AG09309 (cell line): Measurements from ENCODE around the gene KMT2E.
"Not testable (repeated sequence)": the region's sequence is repeated elsewhere in the genome, so short reads cannot be mapped to it uniquely, and the experiment has no call there.

Experiments used
- DNase-seq: peaks from one replicate; pipeline ENCODE4 v3.0.0-alpha.2; 2010; ENCODE audit warnings: low read depth
- H3K4me3 ChIP-seq: 2 replicates; pipeline ENCODE4 v1.5.1; 2011; ENCODE audit warnings: mild to moderate bottlenecking, low read depth, low read length, moderate library complexity; ENCODE audit not compliant: control insufficient read depth
- CTCF ChIP-seq: IDR thresholded peaks from 2 replicates; pipeline ENCODE4 v1.5.1; 2011; ENCODE audit warnings: mild to moderate bottlenecking, low read depth, low read length, inconsistent platforms; ENCODE audit not compliant: insufficient read depth, control insufficient read depth; ENCODE audit errors: missing control alignments

The KMT2E gene

GRCh38 chr7:105001652-105002184, 12.3 kb upstream of the KMT2E start:
- TF ChIP-seq CTCF = no peak
- no peak for DNase-seq
- no peak overlapping the region for H3K4me3 ChIP-seq

- H3K4me3 ChIP-seq = peak overlapping the region; percentile 13; the same call in 1 of the 2 replicates
- DNase-seq = peak; percentile 43
- no peak for TF ChIP-seq CTCF
Observed at GRCh38 chr7:105003275-105003674, 10.7 kb upstream of the KMT2E start.

- DNase-seq = no peak
- no peak for TF ChIP-seq CTCF
- no peak overlapping the region for H3K4me3 ChIP-seq
Observed at GRCh38 chr7:105003872-105004510, 10.0 kb upstream of the KMT2E start.

- H3K4me3 ChIP-seq, DNase-seq: not testable (repeated sequence)
Observed at GRCh38 chr7:105005006-105005405, 9.0 kb upstream of the KMT2E start.

- DNase-seq, H3K4me3 ChIP-seq: not testable (repeated sequence)
Observed at GRCh38 chr7:105005486-105005885, 8.5 kb upstream of the KMT2E start.

- TF ChIP-seq CTCF = no peak
- no peak for DNase-seq
- no peak overlapping the region for H3K4me3 ChIP-seq
Observed at GRCh38 chr7:105006367-105007136, 7.5 kb upstream of the KMT2E start.

- TF ChIP-seq CTCF = no peak
- no peak overlapping the region for H3K4me3 ChIP-seq
- DNase-seq = no peak
Observed at GRCh38 chr7:105007298-105007697, 6.7 kb upstream of the KMT2E start.
